Measurements from ENCODE around the gene LINC01488.

Gene LINC01488

GRCh38 chr11:69446108-69446507 is 35.4 kb upstream of the LINC01488 start:
- DNase-seq = no peak

- DNase-seq = peak; percentile 25
These were observed 33.7 kb upstream of the LINC01488 start for GRCh38 chr11:69447786-69448185.

- no peak for DNase-seq
These were observed 32.8 kb upstream of the LINC01488 start for GRCh38 chr11:69448471-69449284.

- no peak for DNase-seq
These were observed 32.0 kb upstream of the LINC01488 start for GRCh38 chr11:69449320-69450063.

GRCh38 chr11:69450064-69450856 is 31.2 kb upstream of the LINC01488 start:
- no peak for DNase-seq

GRCh38 chr11:69450857-69451220 is 30.6 kb upstream of the LINC01488 start:
- DNase-seq = no peak

GRCh38 chr11:69451289-69451688 is 30.2 kb upstream of the LINC01488 start:
- no peak for DNase-seq

- no peak for DNase-seq
These were observed 29.1 kb upstream of the LINC01488 start for GRCh38 chr11:69452206-69452987.

- no peak for DNase-seq
These were observed 28.3 kb upstream of the LINC01488 start for GRCh38 chr11:69453151-69453550.

- no peak for DNase-seq
These were observed 27.4 kb upstream of the LINC01488 start for GRCh38 chr11:69454018-69454417.

GRCh38 chr11:69455969-69456368 is 25.5 kb upstream of the LINC01488 start:
- no peak for DNase-seq

- DNase-seq = no peak
These were observed 24.8 kb upstream of the LINC01488 start for GRCh38 chr11:69456712-69457111.

GRCh38 chr11:69459848-69460539 is 21.5 kb upstream of the LINC01488 start:
- DNase-seq = no peak

GRCh38 chr11:69460540-69461257 is 20.8 kb upstream of the LINC01488 start:
- DNase-seq = no peak

- DNase-seq = no peak
These were observed 20.0 kb upstream of the LINC01488 start for GRCh38 chr11:69461272-69461962.

GRCh38 chr11:69462106-69462951 is 19.1 kb upstream of the LINC01488 start:
- DNase-seq = no peak

GRCh38 chr11:69463181-69463994 is 18.1 kb upstream of the LINC01488 start:
- no peak for DNase-seq
